ENCODE results near the gene GRK1.

GRCh38 chr13:113747291-113747833 is 80.3 kb downstream of the GRK1 start:
- no peak for TF ChIP-seq EP300 (IDR thresholded peaks at IDR 0.05; ENCODE audit: low read depth)
- TF ChIP-seq, protein P1, sequence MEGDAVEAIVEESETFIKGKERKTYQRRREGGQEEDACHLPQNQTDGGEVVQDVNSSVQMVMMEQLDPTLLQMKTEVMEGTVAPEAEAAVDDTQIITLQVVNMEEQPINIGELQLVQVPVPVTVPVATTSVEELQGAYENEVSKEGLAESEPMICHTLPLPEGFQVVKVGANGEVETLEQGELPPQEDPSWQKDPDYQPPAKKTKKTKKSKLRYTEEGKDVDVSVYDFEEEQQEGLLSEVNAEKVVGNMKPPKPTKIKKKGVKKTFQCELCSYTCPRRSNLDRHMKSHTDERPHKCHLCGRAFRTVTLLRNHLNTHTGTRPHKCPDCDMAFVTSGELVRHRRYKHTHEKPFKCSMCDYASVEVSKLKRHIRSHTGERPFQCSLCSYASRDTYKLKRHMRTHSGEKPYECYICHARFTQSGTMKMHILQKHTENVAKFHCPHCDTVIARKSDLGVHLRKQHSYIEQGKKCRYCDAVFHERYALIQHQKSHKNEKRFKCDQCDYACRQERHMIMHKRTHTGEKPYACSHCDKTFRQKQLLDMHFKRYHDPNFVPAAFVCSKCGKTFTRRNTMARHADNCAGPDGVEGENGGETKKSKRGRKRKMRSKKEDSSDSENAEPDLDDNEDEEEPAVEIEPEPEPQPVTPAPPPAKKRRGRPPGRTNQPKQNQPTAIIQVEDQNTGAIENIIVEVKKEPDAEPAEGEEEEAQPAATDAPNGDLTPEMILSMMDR (IDR thresholded peaks at IDR 0.05), result no peak
